Fibroblast of lung (primary cell): ENCODE data around the gene PLA2G6. TPM values are rescaled to one million over a fixed set of nuclear protein-coding genes. Genes with fewer than 3 reads are reported as not detected.

Source experiments
- DNase-seq, 2 donors: peaks; one replicate each; pipeline versions ENCODE4 v3.0.0 to v3.0.0-alpha.2; 2010; ENCODE audit warnings: low read depth in 2 of 2
- H2AFZ ChIP-seq: 2 replicates; pipeline ENCODE4 v1.5.1; 2012; ENCODE audit warnings: low read length, control low read depth, inconsistent platforms
- H3K27ac ChIP-seq: 2 replicates; pipeline ENCODE4 v1.5.1; 2011; ENCODE audit warnings: low read length, control low read depth; ENCODE audit not compliant: insufficient read depth
- H3K27me3 ChIP-seq: 2 replicates; pipeline ENCODE4 v1.5.1; 2011; ENCODE audit warnings: mild to moderate bottlenecking, low read length; ENCODE audit not compliant: control insufficient read depth, insufficient read depth
- H3K36me3 ChIP-seq: 2 replicates; pipeline ENCODE4 v1.5.1; 2011; ENCODE audit warnings: low read length; ENCODE audit not compliant: control insufficient read depth, insufficient read depth
- H3K4me1 ChIP-seq: 2 replicates; pipeline ENCODE4 v1.5.1; 2011; ENCODE audit warnings: low read length; ENCODE audit not compliant: control insufficient read depth, insufficient read depth; ENCODE audit errors: extremely low read depth
- H3K4me2 ChIP-seq: 2 replicates; pipeline ENCODE4 v1.5.1; 2011; ENCODE audit warnings: low read length, control low read depth; ENCODE audit not compliant: insufficient read depth; ENCODE audit errors: extremely low read depth
- H3K4me3 ChIP-seq, 4 experiments: fragments of 200-600 bp in 1 of 4; sonication (generic) in 1 of 4; replicated peaks in 1 of 4; 2 replicates each; pipeline ENCODE4 v1.5.1; 2011 to 2016; ENCODE audit warnings: low read length in 4 of 4, low read depth in 3 of 4, mild to moderate bottlenecking in 3 of 4, control low read depth in 2 of 4, inconsistent platforms in 1 of 4, mixed read lengths in 1 of 4; ENCODE audit not compliant: insufficient read depth in 1 of 4; ENCODE audit errors: control extremely low read depth in 1 of 4
- H3K79me2 ChIP-seq: 2 replicates; pipeline ENCODE4 v1.5.1; 2012; ENCODE audit warnings: mild to moderate bottlenecking, low read length, inconsistent platforms; ENCODE audit not compliant: control insufficient read depth, insufficient read depth
- H3K9ac ChIP-seq: 2 replicates; pipeline ENCODE4 v1.5.1; 2011; ENCODE audit warnings: mild to moderate bottlenecking, low read length, control low read depth; ENCODE audit not compliant: insufficient read depth
- H3K9me3 ChIP-seq: 2 replicates; pipeline ENCODE4 v1.5.1; 2012; ENCODE audit warnings: low read depth, low read length; ENCODE audit not compliant: control insufficient read depth, insufficient read depth
- H4K20me1 ChIP-seq: 2 replicates; pipeline ENCODE4 v1.5.1; 2011; ENCODE audit warnings: low read length; ENCODE audit not compliant: control insufficient read depth, insufficient read depth; ENCODE audit errors: extremely low read depth
- EZH2 ChIP-seq: IDR thresholded peaks from 2 replicates; pipeline ENCODE4 v1.5.1; 2012; ENCODE audit warnings: low read length, control low read depth, mild to moderate bottlenecking; ENCODE audit errors: missing control alignments
- polyA plus RNA-seq, 2 donors: library from polyadenylated mRNA; depleted of rRNA in 1 of 2; stranded (reverse) in 1 of 2; unstranded in 1 of 2; fragments of >200 nt; gene quantifications; 2 replicates each; pipeline ENCODE4 v1.2.1, GENCODE V29; 2011 to 2012; ENCODE audit warnings: missing spikeins in 1 of 2
- total RNA-seq: library from RNA; depleted of rRNA; stranded (reverse); fragments of >200 nt; gene quantifications from 2 replicates; pipeline ENCODE4 v1.2.1, GENCODE V29; 2014
- TF ChIP-seq, protein P1 (sequence below), 2 donors: IDR thresholded peaks in 1 of 2; conservative IDR thresholded peaks in 1 of 2; 1 replicate in 1 of 2; 2 replicates in 1 of 2; pipeline ENCODE4 v1.5.1; 2011 to 2012; ENCODE audit warnings: low read length in 2 of 2, control low read depth in 1 of 2, inconsistent platforms in 1 of 2, low read depth in 1 of 2, mild to moderate bottlenecking in 1 of 2

Gene PLA2G6
- total and polyA plus RNA-seq, 2 donors (not counting 1 experiment from before 2014, with no cell fraction given): 4.8 to 29.9 TPM

DNA sequence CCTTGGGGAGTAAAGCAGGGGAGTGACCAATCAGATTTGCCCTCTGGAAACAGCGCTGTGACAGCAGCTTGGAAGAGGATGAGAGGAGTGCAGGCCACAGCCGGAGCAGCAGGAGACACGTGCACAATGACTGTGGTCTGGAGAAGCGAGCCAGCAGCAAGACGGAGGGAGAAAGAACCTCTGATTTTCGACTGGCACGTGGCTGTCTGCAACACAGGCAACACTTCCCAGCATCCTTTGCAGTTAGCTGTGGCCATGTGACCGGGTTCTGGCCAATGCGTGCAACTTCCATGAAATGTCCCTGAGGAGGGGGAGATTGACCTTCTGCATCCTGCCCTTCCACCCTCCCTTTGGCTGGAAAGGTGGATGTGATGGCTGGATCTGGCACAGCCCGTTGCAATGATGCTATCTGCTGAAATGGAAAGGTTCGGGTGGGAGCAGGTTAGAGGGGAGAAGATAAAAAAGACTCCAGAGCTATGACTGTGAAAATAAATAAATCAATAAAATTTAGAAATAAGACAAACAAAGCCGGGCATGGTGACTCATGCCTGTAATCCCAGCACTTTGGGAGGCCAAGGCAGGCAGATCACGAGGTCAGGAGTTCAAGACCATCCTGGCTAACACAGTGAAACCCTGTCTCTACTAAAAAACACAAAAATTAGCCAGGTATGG, 15.6 kb downstream of the PLA2G6 start:
- no peak overlapping the region for H3K27ac ChIP-seq
- no peak overlapping the region for H3K4me3 ChIP-seq
- no peak for DNase-seq
- H3K4me2 ChIP-seq: no peak overlapping the region
- H3K4me1 ChIP-seq: peaks cover 5% of the 10 kb centered on the region
- H3K27me3 ChIP-seq: no peaks in the 10 kb centered on the region
- H3K36me3 ChIP-seq: no peaks in the 10 kb centered on the region
- no peaks in the 10 kb centered on the region for H4K20me1 ChIP-seq
- no peak overlapping the region for H3K9ac ChIP-seq
- H3K9me3 ChIP-seq: no peaks in the 10 kb centered on the region
- TF ChIP-seq EZH2: no peak
- TF ChIP-seq, protein P1, sequence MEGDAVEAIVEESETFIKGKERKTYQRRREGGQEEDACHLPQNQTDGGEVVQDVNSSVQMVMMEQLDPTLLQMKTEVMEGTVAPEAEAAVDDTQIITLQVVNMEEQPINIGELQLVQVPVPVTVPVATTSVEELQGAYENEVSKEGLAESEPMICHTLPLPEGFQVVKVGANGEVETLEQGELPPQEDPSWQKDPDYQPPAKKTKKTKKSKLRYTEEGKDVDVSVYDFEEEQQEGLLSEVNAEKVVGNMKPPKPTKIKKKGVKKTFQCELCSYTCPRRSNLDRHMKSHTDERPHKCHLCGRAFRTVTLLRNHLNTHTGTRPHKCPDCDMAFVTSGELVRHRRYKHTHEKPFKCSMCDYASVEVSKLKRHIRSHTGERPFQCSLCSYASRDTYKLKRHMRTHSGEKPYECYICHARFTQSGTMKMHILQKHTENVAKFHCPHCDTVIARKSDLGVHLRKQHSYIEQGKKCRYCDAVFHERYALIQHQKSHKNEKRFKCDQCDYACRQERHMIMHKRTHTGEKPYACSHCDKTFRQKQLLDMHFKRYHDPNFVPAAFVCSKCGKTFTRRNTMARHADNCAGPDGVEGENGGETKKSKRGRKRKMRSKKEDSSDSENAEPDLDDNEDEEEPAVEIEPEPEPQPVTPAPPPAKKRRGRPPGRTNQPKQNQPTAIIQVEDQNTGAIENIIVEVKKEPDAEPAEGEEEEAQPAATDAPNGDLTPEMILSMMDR (conservative IDR thresholded peaks at IDR 0.05 in 1 of 2, IDR thresholded peaks at IDR 0.05 in 1 of 2; ENCODE audit: low read depth in 1 of 2, low read length in 2 of 2): no peak
- no peaks in the 10 kb centered on the region for H3K79me2 ChIP-seq
- H2AFZ ChIP-seq: no peak overlapping the region

DNA sequence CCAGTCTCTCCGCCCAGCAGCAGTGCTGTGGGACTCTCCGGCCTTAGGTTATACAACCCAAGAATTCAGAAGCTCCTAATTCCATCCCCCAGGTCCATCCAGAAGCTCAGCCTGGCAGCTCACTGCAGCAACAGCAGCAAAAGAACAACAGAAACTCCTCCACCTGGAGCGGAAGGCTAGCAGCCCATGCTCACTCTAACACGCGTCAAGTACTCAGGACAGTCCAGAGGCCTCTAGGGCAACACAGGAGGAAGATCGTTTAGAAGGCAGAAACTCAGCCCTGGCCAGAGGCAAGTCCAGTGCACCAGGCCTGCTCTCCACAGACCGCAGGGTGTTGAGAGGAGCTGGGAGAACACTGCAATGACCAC, 17.1 kb downstream of the PLA2G6 start:
- Histone ChIP-seq H3K27ac (no peak overlapping the region), H3K36me3 (no peaks in the 10 kb centered on the region), H3K27me3 (no peaks in the 10 kb centered on the region), H3K4me3 (no peak overlapping the region), H4K20me1 (no peaks in the 10 kb centered on the region), H3K79me2 (no peaks in the 10 kb centered on the region), H3K4me2 (no peak overlapping the region), H3K4me1 (peaks cover 5% of the 10 kb centered on the region), H2AFZ (no peak overlapping the region), H3K9ac (no peak overlapping the region), H3K9me3 (no peaks in the 10 kb centered on the region)
- TF ChIP-seq, protein P1 (conservative IDR thresholded peaks at IDR 0.05 in 1 of 2, IDR thresholded peaks at IDR 0.05 in 1 of 2; ENCODE audit: low read depth in 1 of 2, low read length in 2 of 2): no peak
- TF ChIP-seq EZH2: no peak
- no peak for DNase-seq

DNA sequence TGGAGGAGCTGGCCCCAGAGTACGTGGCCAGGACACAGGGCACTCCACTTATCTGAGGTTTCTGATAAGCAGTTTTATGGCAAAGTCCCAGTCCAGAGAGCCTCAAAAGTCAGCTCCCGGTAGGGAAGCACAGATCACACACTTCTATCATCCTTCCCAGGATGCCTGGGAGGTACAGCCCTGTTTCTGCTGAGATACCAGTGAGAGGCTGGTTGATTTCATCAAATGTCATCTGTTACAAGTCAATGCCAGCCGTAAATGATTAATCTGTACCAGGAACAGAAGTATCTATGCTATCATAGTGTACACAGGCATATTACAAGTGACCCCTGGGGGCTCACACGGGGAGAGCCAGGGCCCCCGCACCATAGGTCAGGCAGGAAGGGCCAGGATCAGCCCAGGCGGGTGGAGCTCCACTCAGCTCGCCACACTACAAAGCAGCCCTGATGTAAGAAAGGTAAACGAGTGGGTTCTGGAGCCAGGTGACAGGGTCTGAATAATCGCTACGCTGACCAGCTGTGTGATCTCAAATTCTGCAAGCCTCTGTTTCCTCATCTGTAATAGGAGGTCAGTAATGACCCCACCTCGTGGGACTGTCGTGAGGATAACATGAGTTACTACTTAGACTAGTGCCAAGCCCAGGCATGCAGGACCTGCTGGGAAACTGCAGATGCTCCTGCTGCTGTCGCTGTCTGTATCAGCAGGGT, 17.6 kb downstream of the PLA2G6 start:
- Histone ChIP-seq H3K79me2 (no peaks in the 10 kb centered on the region), H3K9me3 (no peaks in the 10 kb centered on the region), H3K27ac (no peak overlapping the region), H3K27me3 (no peaks in the 10 kb centered on the region), H3K4me1 (peaks cover 5% of the 10 kb centered on the region), H3K4me3 (no peak overlapping the region), H3K4me2 (no peak overlapping the region), H3K9ac (no peak overlapping the region), H4K20me1 (no peaks in the 10 kb centered on the region), H2AFZ (no peak overlapping the region), H3K36me3 (no peaks in the 10 kb centered on the region)
- no peak for DNase-seq
- TF ChIP-seq, protein P1 (conservative IDR thresholded peaks at IDR 0.05 in 1 of 2, IDR thresholded peaks at IDR 0.05 in 1 of 2; ENCODE audit: low read depth in 1 of 2, low read length in 2 of 2): no peak
